GM19324 (cell line): ENCODE measurements around the gene ARHGAP24.
"Not testable (repeated sequence)": the region's sequence is repeated elsewhere in the genome, so short reads cannot be mapped to it uniquely, and the experiment has no call there.

Experiments
- ATAC-seq: cut with Tn5 transposase; IDR thresholded peaks from one replicate; pipeline ENCODE4 v1.9.1; 2021; ENCODE audit warnings: mild to moderate bottlenecking, moderate library complexity; ENCODE audit not compliant: unreplicated experiment, low FRiP score

The ARHGAP24 gene

DNA sequence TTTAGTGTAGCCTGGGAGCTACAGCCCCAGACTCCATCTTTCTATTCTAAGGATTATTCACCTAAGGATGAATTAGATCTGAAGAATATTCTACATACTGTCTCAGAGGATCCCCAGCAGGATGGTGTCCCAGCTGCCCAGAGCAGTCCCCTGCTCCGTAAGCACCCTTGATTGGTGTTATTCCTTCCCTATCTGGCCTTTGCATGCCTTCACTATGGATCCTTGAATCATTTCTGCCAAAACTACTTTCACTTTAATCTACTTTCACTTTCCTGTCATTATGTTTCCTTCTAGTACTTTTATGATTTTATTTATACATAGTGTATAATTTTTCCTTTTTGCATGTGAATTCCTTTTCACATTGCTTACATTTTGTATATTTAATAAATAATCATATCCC, 39.2 kb downstream of the ARHGAP24 start:
- ATAC-seq = no peak

DNA sequence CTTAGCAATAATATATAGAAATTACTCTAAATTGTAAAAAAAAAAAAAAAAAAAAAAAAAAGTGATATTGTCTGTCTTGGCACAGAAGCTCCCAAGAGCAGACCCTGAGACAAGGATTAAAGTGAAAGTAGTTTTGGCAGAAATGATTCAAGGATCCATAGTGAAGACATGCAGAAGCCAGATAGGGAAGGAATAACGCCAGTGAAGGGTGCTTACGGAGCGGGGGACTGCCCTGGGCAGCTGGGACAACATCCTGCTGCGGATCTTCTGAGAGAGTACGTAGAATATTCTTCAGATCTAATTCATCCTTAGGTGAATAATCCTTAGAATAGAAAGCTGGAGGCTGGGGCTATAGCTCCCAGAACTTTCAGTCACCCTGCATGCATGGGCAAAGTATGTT, 39.8 kb downstream of the ARHGAP24 start:
- no peak for ATAC-seq

DNA sequence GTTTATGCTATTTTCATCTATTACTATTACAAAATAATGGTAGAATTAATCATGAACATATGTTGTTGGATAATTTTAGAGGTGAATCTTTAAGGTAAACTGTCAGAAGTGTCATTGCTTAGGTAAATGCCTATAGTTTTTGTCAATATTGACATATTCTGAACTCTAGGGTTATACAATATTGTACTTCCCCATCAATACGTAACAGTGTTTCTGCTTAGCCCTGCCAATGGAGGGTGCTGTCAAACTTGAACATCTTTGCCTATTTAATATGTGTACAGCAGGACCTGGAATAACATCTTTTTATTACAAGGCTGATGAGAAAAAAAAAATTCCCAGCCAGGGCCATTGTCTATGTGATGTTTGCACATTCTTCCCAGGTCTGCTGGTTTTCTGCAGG, 40.8 kb downstream of the ARHGAP24 start:
- no peak for ATAC-seq

DNA sequence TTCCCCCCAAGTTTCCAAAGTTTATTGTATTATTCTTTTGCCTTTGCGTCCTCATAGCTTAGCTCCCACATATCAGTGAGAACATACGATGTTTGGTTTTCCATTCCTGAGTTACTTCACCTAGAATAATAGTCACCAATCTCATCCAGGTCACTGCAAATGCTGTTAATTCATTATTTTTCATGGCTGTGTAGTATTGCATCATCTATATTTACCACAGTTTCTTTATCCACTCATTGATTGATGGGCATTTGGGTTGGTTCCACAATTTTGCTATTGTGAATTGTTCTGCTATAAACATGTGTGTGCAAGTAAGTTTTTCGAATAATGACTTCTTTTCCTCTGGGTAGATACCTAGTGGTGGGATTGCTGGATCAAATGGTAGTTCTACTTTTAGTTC, 43.6 kb downstream of the ARHGAP24 start:
- not testable (repeated sequence) for ATAC-seq

DNA sequence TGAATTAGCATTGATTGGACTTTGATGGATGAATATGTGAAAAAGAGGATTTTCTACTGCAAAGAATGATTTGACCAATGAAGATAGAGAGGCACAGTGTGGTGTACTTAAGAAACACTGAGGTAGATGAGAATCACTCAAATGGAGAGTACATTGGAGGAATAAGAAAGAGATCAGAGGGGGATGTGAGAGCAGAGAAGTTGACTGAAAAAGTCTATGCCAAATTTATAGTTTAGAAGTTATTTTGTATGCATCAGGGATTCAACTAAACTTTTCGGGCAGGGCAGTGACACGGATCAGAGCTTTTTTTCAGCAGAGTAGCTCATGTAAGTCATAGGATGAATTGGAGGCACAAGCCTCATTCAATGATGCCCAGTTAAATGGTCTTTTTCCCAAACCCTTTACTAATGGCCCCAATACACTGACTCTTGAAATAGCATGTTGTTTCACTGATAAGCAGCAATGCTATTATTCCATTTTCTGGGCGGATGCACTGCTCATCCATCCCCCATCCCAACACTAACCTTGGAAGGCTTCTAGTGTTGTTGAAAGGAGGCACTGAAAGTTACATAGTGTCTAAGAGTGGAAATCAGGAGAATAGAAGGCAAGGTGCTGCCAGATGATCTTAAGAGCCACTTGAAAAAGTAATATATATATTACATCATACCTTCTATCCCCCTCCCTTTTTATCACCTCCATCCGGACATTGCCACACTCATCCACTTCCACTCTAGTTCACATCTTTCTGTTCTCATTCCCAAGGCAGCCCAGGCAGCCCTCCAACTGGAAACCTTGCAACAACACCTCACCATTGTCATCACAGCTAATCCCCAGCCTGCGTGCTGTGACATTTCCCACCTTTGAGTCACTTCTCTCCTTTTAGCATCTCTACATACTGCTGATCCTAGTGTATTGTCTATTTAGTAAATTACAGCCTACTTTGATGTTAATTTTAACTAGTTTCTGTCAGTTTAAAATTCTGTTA, 46.1 kb downstream of the ARHGAP24 start:
- ATAC-seq = no peak

DNA sequence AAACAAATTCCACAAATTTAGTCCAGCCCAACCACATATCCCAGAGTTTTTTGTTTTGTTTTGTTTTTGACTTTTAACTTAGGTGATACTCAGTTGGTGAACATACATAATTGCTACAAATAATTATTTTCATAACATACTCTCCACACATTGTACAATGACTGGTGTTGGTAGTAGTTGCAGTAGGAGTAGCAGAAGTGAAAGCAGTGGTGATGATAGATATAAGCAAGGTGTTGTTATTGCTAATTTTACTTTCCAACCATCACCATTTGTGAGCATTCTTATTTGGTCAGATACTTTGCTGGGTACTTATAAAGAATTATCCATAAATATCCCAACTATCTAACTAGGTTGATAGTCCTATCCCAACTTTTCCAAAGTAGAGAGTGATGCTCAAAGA, 47.3 kb downstream of the ARHGAP24 start:
- no peak for ATAC-seq

DNA sequence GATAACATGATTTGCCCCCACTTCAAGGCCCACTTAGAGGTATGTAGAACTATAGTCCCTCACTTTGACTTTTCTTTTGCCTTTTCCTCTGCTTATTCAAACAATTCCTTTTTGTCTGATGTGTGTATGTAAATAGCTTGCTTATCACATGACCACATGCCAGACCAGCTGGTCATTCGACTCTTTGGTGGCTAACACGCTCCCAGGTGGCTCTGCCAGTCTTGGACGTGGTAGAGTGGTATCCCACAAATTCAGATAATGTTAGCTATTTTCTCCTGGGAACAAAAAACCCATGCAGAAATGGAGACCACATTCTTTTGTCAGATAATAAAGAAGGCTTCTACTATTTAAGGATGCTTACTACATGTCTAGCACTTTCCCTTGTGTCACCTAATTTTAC, 47.9 kb downstream of the ARHGAP24 start:
- no peak for ATAC-seq

DNA sequence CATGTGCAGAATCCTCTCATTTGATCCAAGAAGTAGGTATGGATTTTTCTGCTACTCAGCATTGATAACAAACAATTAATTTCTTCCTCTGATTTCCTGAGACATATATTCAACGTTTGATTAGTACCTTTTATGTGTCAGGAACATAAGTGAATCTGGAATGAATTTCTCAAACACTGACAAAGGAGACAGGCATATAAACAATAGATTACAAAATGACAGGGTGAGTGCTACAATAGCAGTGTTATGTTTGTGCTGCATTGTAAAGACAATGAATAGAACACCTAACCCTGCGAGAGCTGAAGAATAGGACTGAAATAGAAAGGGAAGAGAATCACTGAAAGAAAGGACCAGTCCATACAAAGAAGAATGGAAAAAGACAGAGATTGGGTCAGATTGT, 52.9 kb downstream of the ARHGAP24 start:
- no peak for ATAC-seq

DNA sequence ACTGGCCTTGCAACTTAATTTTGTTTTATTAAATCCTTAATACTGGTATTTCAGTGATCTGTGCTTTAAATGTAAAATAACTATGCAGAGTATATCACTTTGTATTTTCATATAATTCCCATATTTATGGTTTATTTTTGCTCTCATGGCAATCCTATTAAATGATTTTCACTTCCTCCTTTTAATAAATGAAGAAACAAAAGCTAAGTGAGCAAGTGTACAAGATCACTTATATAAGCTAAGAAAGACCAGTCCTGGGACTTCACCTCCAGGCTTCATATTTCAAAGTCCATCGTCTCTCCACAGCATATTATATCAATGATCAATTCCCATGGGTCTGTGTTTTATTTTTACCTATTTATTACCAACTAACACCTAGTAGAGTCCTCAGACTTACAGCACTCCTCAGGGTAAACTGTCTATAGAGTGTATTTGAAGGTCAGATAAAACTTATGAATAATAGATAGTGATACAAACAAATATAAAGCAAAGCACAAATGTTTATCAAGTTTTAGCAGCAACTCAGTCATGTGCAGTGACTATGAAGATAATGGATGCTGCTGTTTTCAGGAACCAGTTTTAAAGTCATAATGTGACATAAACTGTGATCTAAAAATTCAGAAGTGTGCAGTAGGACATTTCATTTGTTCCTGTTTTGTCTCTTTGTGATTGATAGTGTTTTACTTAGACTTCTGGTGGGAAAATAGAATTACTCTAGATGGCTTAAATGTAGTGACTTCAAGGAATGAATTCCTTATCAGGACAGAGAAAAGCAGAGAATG, 56.8 kb downstream of the ARHGAP24 start:
- no peak for ATAC-seq

DNA sequence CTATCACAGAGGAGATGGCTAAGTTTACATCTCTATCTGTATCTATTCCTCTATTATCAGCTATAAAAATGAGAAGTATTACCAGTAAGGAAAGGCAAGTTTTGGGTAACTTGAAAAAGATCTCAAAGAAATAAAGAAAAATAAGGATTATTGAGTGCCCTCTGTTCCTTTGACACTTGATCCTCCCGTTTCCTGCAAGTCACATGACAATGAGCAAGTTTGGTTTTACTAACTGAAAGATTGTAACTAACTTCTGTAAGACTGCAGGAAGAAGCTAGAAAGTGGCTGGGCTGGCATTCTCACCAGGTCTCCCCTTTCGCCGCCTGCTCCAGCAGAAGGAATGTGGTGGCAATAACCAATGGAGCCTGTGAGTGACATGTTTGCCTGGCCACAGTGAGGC, 59.2 kb downstream of the ARHGAP24 start:
- ATAC-seq = no peak

DNA sequence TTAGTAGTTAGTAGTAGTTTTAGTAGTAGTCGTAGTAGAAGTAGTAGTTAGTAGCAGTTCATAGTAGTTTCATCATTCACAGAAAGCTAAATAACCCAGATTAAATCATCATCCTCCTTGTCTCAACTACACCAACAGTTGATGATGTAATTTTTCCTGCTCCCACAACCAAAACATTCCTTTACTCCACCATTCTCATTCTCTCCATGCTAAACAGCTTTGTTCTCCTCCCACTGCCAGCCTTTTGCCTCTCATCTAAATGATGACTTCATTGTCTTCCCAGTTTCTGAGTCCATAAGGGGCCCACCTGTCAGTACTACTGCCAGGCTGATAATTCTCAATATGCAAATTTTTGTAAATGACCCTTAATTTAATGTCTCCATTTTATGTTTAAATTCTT, 68.9 kb downstream of the ARHGAP24 start:
- no peak for ATAC-seq

DNA sequence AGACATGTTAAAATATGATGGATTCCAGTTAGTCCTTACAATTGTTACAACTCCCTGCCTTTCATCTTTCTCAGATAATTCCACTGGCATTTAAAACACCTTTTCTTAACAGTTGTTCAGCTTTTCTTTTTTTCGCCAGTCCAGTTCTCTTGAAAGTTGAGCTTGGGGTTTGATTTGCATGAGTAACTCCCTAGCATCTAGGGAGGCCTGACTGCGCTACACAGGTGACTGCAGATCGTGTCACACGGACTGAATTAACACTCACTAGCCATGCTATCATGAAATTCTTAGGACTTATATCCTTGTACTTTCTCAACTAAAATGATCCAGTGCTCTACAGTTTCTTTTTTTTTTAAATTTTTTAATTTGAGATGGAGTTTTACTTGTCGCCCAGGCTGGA, 69.8 kb downstream of the ARHGAP24 start:
- no peak for ATAC-seq

DNA sequence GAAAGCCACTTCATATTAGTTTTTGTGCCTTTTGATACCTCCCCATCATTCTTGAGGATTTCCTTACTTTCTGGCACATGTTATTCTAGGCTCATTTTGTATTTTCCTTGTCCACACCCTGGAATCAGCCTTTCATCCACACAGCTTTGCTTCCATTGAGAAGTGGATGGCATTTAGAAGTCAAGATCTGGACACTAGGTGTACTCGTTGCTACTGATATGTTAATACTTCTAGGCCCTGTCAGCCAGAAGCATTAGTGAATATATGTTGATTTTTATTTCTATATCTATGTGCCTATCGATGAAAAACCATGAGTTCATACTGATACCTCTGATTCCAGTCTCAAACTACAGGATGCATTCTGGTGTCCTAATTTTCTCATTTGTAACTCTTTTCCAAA, 73.2 kb downstream of the ARHGAP24 start:
- no peak for ATAC-seq

DNA sequence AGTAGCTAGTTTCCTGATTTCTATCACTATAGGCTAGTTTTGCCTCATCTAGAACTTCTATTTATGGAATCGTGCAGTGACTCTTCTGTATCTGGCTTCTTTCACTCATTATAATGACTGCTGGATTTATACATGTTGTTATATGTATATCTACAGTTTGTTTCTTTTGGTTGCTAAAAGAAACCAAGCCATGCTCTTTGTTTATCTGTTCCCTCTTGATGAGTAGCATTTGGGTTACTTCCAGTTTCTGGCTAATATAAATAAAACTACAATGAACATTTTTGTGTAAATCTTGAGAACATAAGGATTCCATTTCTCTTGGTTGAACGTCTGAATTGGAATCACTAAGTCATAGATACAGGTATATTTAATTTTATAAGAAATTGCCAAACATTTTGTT, 73.9 kb downstream of the ARHGAP24 start:
- no peak for ATAC-seq

DNA sequence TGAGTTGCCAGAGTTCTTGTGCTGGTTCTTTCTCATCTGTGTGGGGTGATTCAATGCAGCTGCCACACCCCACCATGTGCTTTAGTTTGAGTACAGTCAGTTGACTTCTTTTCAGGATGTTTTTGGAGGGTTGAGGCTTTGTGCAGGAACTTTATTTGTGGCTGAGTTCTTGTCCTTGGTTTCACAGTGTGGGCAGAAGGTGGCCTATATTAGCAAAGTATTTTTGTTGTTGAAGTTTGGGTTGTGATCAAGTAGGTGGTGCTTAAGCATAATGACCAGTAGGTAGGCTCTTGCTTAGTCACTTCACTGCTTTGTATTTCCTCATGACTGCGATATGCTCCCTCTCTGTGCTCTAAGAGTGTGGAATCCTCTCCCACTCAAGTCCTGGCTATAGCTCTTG, 80.3 kb downstream of the ARHGAP24 start:
- no peak for ATAC-seq

DNA sequence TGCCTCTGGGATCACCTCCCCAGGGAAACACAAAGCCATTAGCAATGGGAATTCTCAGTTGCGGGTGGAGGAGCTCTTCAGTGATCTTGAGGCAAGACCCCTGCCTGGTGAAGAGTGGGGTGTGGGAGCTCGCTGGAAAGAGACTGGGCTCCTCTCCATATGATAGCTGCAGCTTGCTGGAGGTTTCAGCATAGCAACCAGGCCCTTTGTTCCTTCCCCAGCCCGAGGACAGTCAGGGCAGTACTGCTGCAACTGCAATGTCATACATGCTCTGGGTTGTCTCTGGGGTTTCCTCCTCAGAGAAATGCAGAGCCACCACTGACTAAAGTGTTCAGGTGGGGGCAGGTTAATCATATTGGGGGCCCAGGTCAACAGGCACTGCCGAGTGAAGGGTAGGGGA, 81.3 kb downstream of the ARHGAP24 start:
- ATAC-seq = no peak

DNA sequence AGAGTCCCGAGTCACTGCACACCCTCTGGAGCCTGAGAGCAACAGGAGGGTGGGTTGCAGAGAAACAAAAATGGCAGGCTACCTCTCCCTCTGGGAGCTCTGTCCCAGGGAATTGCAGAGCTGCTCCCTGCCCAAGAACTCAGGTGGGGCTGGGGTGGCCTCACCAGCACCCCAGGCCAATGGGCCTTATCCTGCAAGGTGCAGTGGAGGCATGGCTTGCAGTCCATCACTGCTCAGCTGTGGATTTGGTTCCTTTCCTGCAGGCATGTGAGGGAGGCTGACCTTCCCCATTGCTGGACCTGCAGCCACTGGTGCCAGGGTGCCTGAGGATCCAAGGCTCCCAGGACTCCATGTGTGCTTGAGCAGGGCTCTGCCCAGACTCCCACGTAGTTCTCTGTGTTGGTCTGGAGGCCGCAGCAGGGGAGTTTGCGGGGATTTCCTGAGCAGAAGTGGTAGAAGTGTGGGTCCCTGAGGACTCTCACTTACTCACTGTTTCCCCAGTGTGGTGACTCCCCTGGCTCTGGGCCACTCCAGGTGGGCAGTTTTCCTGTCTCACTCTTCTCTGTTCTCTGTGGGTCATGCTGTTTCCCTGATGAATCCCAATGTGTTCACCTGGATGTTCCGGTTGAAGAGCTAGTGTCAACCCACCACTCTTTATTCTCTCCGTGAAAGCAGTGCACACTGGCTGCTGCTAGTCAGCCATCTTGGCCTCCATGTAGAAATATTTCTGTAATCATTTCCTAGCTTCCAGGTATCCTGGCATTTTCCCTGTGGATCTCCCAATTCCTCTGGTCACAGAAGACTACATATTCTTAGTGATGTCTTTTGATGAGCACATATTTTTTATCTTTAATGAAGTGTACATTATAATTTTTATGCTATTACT, 82.3 kb downstream of the ARHGAP24 start:
- ATAC-seq = peak; percentile 93

DNA sequence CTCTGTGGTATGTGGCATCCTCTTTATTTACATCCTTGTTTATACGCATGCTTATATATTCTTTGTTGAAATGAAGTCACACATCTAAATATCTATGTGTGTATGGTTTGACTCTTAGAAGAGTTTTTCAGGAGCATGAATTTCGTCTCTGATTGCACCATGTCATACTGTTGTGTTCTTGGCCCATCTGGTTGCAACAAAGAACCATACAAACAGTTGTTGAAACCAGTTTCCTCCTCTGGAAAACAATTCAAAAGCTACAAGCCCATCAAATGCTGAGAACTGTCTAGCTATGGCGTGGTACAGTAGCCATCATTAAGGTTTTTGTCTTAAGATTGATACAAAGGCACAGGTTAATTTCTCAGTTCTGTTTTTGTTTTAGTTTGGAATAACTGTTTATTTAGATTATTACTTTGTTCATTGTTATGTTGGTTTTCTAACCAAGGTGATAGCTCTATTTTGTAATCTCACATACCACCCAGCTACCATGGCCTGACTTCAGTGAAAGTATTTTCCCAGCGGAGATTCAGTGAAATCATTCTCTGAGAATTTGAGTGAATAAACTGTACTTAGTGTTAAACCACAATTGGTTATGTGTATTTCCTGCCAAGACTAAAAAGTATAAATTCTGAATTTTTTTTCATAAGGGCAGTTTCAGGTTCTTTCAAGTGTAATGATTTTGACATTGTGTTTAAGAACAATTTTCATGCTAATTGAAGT, 91.0 kb downstream of the ARHGAP24 start:
- no peak for ATAC-seq

DNA sequence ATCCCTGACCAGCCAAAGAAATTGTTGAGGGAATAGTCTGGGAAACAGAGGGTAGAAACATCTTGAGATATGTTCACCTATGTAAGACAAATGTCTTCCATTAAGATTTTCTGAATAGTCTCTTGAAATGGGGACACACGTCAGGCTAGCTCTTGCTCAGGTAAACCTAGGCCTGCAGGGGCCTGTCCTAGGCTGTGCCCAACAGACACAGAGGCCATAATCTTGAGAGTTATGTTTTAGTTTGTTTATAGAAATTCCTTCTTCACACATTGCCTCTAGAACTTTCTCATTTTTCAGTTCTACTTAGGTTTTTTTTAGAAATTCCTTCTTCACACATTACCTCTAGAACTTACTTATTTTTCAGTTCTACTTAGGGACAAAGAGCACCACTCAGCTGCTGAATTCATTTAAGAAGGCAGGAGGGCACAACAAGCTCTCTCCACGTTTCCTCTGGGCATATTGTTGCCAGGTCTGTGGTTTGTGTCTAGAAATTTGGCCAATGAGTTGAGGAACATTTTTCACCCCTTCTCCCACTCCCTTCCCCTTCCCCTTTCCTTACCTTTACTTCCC, 94.9 kb downstream of the ARHGAP24 start:
- peak; percentile 78 for ATAC-seq

DNA sequence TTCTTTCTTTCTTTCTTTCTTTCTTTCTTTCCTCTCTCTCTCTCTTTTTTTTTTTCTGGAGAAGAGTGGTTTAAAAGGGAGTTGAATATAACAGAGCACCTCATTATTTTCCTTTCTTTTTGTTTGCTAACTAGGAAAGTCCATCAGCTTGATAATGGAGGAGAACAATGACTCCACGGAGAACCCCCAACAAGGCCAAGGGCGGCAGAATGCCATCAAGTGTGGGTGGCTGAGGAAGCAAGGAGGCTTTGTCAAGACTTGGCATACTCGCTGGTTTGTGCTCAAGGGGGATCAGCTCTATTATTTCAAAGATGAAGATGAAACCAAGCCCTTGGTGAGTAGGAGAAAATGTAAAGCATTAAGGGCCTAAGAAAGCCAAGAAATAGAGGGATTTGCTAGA, 95.4 kb downstream of the ARHGAP24 start:
- no peak for ATAC-seq
